Activated naive CD4-positive, alpha-beta T cell treated with anti-CD3 and anti-CD28 coated beads for 36 hours (primary cell): ENCODE data around the gene DCAF6. TPM values are rescaled to one million over a fixed set of nuclear protein-coding genes. Genes with fewer than 3 reads are reported as not detected.

ENCODE experiments used
- CTCF ChIA-PET: fragments of 350-600 bp; sonication (Branson Sonifier 250); formaldehyde crosslinking; loops from one replicate; lab custom pipeline; 2021; ENCODE audit warnings: antibody characterized with exemption; lab: Charles Lee
- DNase-seq: peaks from one replicate; pipeline ENCODE4 v3.0.0-alpha.2; 2020
- H3K27ac Mint-ChIP-seq: one replicate; pipeline ENCODE4 v1.8.0; 2021; ENCODE audit warnings: mild to moderate bottlenecking, mixed read lengths
- H3K27me3 Mint-ChIP-seq: one replicate; pipeline ENCODE4 v1.8.0; 2021; ENCODE audit warnings: low read depth, mixed read lengths
- H3K36me3 Mint-ChIP-seq: one replicate; pipeline ENCODE4 v1.8.0; 2021; ENCODE audit warnings: low read depth, mixed read lengths
- H3K4me1 Mint-ChIP-seq: one replicate; pipeline ENCODE4 v1.8.0; 2021; ENCODE audit warnings: low read depth, mixed read lengths
- H3K4me3 Mint-ChIP-seq: one replicate; pipeline ENCODE4 v1.8.0; 2021; ENCODE audit warnings: mild to moderate bottlenecking, moderate library complexity, mixed read lengths
- H3K9me3 Mint-ChIP-seq: one replicate; pipeline ENCODE4 v1.8.0; 2021; ENCODE audit warnings: mixed read lengths
- intact Hi-C: fragments of 100-400 bp; cut with micrococcal nuclease; formaldehyde crosslinking; loops from one replicate; pipeline ENCODE4 v1.15.1; 2023
- total RNA-seq, 2 experiments: library from RNA; stranded (reverse); gene quantifications; one replicate each; pipeline ENCODE4 v1.2.3, GENCODE V29; 2021

Gene DCAF6
- total RNA-seq, 2 experiments from 2014 or later, result 15.4 to 15.9 TPM

- DNase-seq, result peak; percentile 87
- Mint-ChIP-seq H3K27me3 (no peaks in the 10 kb centered on the region), H3K36me3 (no peaks in the 10 kb centered on the region), H3K27ac (no peak overlapping the region), H3K9me3 (no peaks in the 10 kb centered on the region), H3K4me3 (no peak overlapping the region), H3K4me1 (no peaks in the 10 kb centered on the region)
- intact Hi-C loops, result loop anchor here (1.0 to 2.0 kb wide), 7 partner anchors 147 to 482 kb away; partner anchors contain the start of gene MPZL1
- CTCF ChIA-PET, result interaction anchor here (0.5 to 6.3 kb wide), 57 partner anchors 7 to 1141 kb away, joined by 3 to 54 read pairs (median 4); partner anchors contain the start of genes MPZL1 and TBX19
Observed at GRCh38 chr1:168082008-168082876, 145.8 kb downstream of the DCAF6 start.

- intact Hi-C loops, result loop anchor here (1.0 to 2.0 kb wide), 3 partner anchors 62 to 369 kb away; no protein-coding TSS in a partner anchor
- Mint-ChIP-seq H3K36me3 (no peaks in the 10 kb centered on the region), H3K4me3 (no peak overlapping the region), H3K27ac (no peak overlapping the region), H3K4me1 (no peaks in the 10 kb centered on the region), H3K9me3 (no peaks in the 10 kb centered on the region), H3K27me3 (no peaks in the 10 kb centered on the region)
- CTCF ChIA-PET, result interaction anchor here (0.6 to 6.3 kb wide), 32 partner anchors 8 to 1131 kb away, joined by 3 to 54 read pairs (median 6); no protein-coding TSS in a partner anchor
- DNase-seq, result no peak
Observed at GRCh38 chr1:168083456-168084325, 147.2 kb downstream of the DCAF6 start.

GRCh38 chr1:168084396-168085231 lies 148.1 kb downstream of the DCAF6 start:
- H3K27ac Mint-ChIP-seq, result no peak overlapping the region
- CTCF ChIA-PET, result interaction anchor here (0.6 to 6.3 kb wide), 30 partner anchors 10 to 1132 kb away, joined by 3 to 54 read pairs (median 4); no protein-coding TSS in a partner anchor
- no peaks in the 10 kb centered on the region for H3K4me1 Mint-ChIP-seq
- H3K36me3 Mint-ChIP-seq, result no peaks in the 10 kb centered on the region
- H3K27me3 Mint-ChIP-seq, result no peaks in the 10 kb centered on the region
- H3K4me3 Mint-ChIP-seq, result no peak overlapping the region
- no peaks in the 10 kb centered on the region for H3K9me3 Mint-ChIP-seq
- intact Hi-C loops, result loop anchor here (1.0 kb wide), 2 partner anchors 61 to 238 kb away; no protein-coding TSS in a partner anchor
- peak; percentile 80 for DNase-seq

GRCh38 chr1:168085401-168085872 lies 149.0 kb downstream of the DCAF6 start:
- intact Hi-C loops, result no loop called here
- Mint-ChIP-seq H3K27me3 (no peaks in the 10 kb centered on the region), H3K27ac (no peak overlapping the region), H3K9me3 (no peaks in the 10 kb centered on the region), H3K4me1 (no peaks in the 10 kb centered on the region), H3K36me3 (no peaks in the 10 kb centered on the region), H3K4me3 (no peak overlapping the region)
- no peak for DNase-seq
- CTCF ChIA-PET, result interaction anchor here (0.5 to 6.3 kb wide), 20 partner anchors 11 to 267 kb away, joined by 3 to 54 read pairs (median 6); no protein-coding TSS in a partner anchor

- Mint-ChIP-seq H3K27ac (no peak overlapping the region), H3K4me1 (no peaks in the 10 kb centered on the region), H3K4me3 (no peak overlapping the region), H3K27me3 (no peaks in the 10 kb centered on the region), H3K9me3 (no peaks in the 10 kb centered on the region), H3K36me3 (no peaks in the 10 kb centered on the region)
- CTCF ChIA-PET, result interaction anchor here (0.5 to 6.3 kb wide), 3 partner anchors 20 to 209 kb away, joined by 6 to 54 read pairs (median 26); no protein-coding TSS in a partner anchor
- DNase-seq, result no peak
- intact Hi-C loops, result no loop called here
Observed at GRCh38 chr1:168086438-168086837, 150.0 kb downstream of the DCAF6 start.

GRCh38 chr1:168087696-168088095 lies 151.2 kb downstream of the DCAF6 start:
- Mint-ChIP-seq H3K36me3 (no peaks in the 10 kb centered on the region), H3K4me3 (no peak overlapping the region), H3K9me3 (no peaks in the 10 kb centered on the region), H3K4me1 (no peaks in the 10 kb centered on the region), H3K27me3 (no peaks in the 10 kb centered on the region), H3K27ac (no peak overlapping the region)
- intact Hi-C loops, result no loop called here
- CTCF ChIA-PET, result interaction anchor here (0.6 to 1.1 kb wide), 2 partner anchors 278 to 483 kb away, joined by 3 read pairs; no protein-coding TSS in a partner anchor
- DNase-seq, result no peak

GRCh38 chr1:168088511-168089325 lies 152.2 kb downstream of the DCAF6 start:
- H3K4me1 Mint-ChIP-seq, result no peaks in the 10 kb centered on the region
- intact Hi-C loops, result no loop called here
- H3K4me3 Mint-ChIP-seq, result no peak overlapping the region
- H3K36me3 Mint-ChIP-seq, result no peaks in the 10 kb centered on the region
- no peak for DNase-seq
- no peak overlapping the region for H3K27ac Mint-ChIP-seq
- CTCF ChIA-PET, result no interaction called here
- no peaks in the 10 kb centered on the region for H3K9me3 Mint-ChIP-seq
- no peaks in the 10 kb centered on the region for H3K27me3 Mint-ChIP-seq

GRCh38 chr1:168089326-168089978 lies 153.0 kb downstream of the DCAF6 start:
- no peak for DNase-seq
- Mint-ChIP-seq H3K27ac (no peak overlapping the region), H3K27me3 (no peaks in the 10 kb centered on the region), H3K4me3 (no peak overlapping the region), H3K4me1 (no peaks in the 10 kb centered on the region), H3K36me3 (no peaks in the 10 kb centered on the region), H3K9me3 (no peaks in the 10 kb centered on the region)
- CTCF ChIA-PET, result no interaction called here
- intact Hi-C loops, result no loop called here

GRCh38 chr1:168089979-168090337 lies 153.5 kb downstream of the DCAF6 start:
- no peaks in the 10 kb centered on the region for H3K27me3 Mint-ChIP-seq
- no peak for DNase-seq
- H3K9me3 Mint-ChIP-seq, result no peaks in the 10 kb centered on the region
- no peaks in the 10 kb centered on the region for H3K36me3 Mint-ChIP-seq
- intact Hi-C loops, result no loop called here
- no peaks in the 10 kb centered on the region for H3K4me1 Mint-ChIP-seq
- CTCF ChIA-PET, result interaction anchor here (3.0 kb wide), 1 partner anchor 7 kb away, joined by 20 read pairs; no protein-coding TSS in a partner anchor
- H3K4me3 Mint-ChIP-seq, result no peak overlapping the region
- no peak overlapping the region for H3K27ac Mint-ChIP-seq

- CTCF ChIA-PET, result interaction anchor here (1.5 to 3.0 kb wide), 2 partner anchors 8 to 55 kb away, joined by 5 to 20 read pairs; no protein-coding TSS in a partner anchor
- intact Hi-C loops, result no loop called here
- no peak for DNase-seq
- H3K4me3 Mint-ChIP-seq, result no peak overlapping the region
- no peaks in the 10 kb centered on the region for H3K36me3 Mint-ChIP-seq
- H3K9me3 Mint-ChIP-seq, result no peaks in the 10 kb centered on the region
- H3K4me1 Mint-ChIP-seq, result no peaks in the 10 kb centered on the region
- H3K27ac Mint-ChIP-seq, result no peak overlapping the region
- no peaks in the 10 kb centered on the region for H3K27me3 Mint-ChIP-seq
Observed at GRCh38 chr1:168090395-168090794, 153.9 kb downstream of the DCAF6 start.
